Activated T-cell treated with anti-CD3 and anti-CD28 coated beads, Interleukin-2, amount 50 U/mL, for 24 hours (primary cell): Measurements from ENCODE around the gene SH3BP2.

Experiments
- DNase-seq: peaks from one replicate; pipeline ENCODE4 v3.0.0-alpha.2; 2020
- H3K27ac Mint-ChIP-seq: 2 replicates; pipeline ENCODE4 v1.8.0; 2020; ENCODE audit warnings: mild to moderate bottlenecking, mixed read lengths
- H3K27me3 Mint-ChIP-seq: 2 replicates; pipeline ENCODE4 v1.8.0; 2020; ENCODE audit warnings: mixed read lengths
- H3K36me3 Mint-ChIP-seq: 2 replicates; pipeline ENCODE4 v1.8.0; 2020; ENCODE audit warnings: low read depth, mixed read lengths
- H3K4me1 Mint-ChIP-seq: 2 replicates; pipeline ENCODE4 v1.8.0; 2020; ENCODE audit warnings: low read depth, mixed read lengths
- H3K4me3 Mint-ChIP-seq: 2 replicates; pipeline ENCODE4 v1.8.0; 2020; ENCODE audit warnings: mild to moderate bottlenecking, moderate library complexity, mixed read lengths
- H3K9me3 Mint-ChIP-seq: 2 replicates; pipeline ENCODE4 v1.8.0; 2020; ENCODE audit warnings: mixed read lengths

Gene SH3BP2

GRCh38 chr4:2802618-2803531 is 10.0 kb downstream of the SH3BP2 start:
- H3K4me1 Mint-ChIP-seq: peaks cover 34% of the 10 kb centered on the region
- H3K27me3 Mint-ChIP-seq: no peaks in the 10 kb centered on the region
- no peaks in the 10 kb centered on the region for H3K9me3 Mint-ChIP-seq
- H3K4me3 Mint-ChIP-seq: no peak overlapping the region
- H3K27ac Mint-ChIP-seq: no peak overlapping the region
- no peak for DNase-seq
- H3K36me3 Mint-ChIP-seq: peaks cover 4% of the 10 kb centered on the region

DNA sequence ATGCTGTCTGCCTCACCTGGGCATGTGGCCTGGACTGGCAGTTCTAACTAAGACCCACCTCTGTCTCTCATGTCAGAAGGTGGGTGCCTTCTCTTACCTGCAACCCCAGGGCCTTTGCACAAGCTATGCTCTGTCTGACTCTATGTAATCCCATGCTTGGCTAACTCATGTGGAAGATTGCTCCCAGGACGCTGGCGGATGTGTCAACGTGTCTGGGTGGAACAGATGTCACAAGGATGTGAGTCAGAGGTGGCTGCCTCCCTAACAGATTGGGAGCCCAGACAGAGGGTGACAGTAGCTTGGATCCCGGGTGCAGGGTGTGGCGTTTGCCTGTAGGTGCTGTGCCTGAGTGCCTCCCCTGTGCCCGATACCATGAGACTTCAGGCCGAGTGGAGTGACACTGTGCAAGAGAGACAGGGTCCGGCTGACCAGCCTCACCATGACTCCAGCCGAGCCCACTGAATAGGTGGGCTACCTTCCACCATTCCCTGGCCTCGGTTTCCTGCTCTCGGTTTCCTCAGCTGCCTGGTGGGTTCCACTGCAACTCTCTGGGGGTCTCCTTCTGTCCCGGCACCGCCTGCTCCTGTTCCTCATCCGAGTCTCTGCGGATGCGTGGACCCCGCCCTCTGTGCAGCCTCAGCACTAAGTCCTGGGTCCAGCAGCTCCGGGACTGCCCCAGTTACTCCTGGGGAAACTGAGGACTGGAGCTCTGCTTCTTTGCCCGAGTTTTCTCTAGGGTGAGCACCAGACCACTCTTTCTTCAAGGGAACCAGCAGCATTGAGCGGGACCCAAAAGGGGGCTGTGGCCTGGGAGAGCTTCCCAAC is 11.0 kb downstream of the SH3BP2 start:
- no peak for DNase-seq
- peaks cover 25% of the 10 kb centered on the region for H3K4me1 Mint-ChIP-seq
- H3K27me3 Mint-ChIP-seq: no peaks in the 10 kb centered on the region
- no peak overlapping the region for H3K4me3 Mint-ChIP-seq
- H3K27ac Mint-ChIP-seq: no peak overlapping the region
- H3K9me3 Mint-ChIP-seq: no peaks in the 10 kb centered on the region
- peaks cover 1% of the 10 kb centered on the region for H3K36me3 Mint-ChIP-seq

- H3K4me3 Mint-ChIP-seq: no peak overlapping the region
- H3K36me3 Mint-ChIP-seq: peaks cover 1% of the 10 kb centered on the region
Observed at GRCh38 chr4:2804449-2804972, 11.6 kb downstream of the SH3BP2 start.

DNA sequence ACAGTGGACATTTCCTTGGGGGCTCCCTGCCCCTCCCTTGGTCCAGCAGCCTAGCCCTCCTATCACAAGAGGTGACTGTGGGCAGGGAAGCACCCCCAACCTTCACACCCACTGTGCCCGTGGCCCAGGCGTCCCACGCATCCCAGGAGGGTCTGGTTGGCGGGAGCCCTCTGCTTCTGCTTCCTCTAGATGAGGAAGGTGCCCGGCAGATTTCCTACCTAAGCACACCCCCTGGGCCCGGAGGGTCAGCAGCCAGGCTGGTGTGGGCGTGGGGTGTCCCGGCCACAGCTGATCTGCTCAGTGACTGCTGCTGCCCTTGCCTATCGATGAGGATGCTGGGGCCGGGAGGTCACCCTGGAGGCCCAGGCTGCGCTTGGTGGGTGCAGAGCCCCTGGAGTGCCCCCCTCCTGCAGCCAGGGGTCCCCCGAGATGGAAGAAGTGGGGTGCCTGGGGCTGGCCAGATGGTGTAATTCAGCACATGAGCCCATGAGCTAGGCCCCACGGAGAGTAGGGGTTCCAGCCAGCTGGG is 12.2 kb downstream of the SH3BP2 start:
- Mint-ChIP-seq H3K27me3 (no peaks in the 10 kb centered on the region), H3K4me3 (no peak overlapping the region), H3K27ac (no peak overlapping the region), H3K9me3 (no peaks in the 10 kb centered on the region), H3K36me3 (peaks cover 1% of the 10 kb centered on the region), H3K4me1 (peaks cover 14% of the 10 kb centered on the region)
- DNase-seq: no peak

More at GRCh38 chr4:2804449-2804972, 11.6 kb downstream of the SH3BP2 start:
- Mint-ChIP-seq H3K27ac (no peak overlapping the region), H3K9me3 (no peaks in the 10 kb centered on the region), H3K27me3 (no peaks in the 10 kb centered on the region), H3K4me1 (peaks cover 18% of the 10 kb centered on the region)
- DNase-seq: no peak

DNA sequence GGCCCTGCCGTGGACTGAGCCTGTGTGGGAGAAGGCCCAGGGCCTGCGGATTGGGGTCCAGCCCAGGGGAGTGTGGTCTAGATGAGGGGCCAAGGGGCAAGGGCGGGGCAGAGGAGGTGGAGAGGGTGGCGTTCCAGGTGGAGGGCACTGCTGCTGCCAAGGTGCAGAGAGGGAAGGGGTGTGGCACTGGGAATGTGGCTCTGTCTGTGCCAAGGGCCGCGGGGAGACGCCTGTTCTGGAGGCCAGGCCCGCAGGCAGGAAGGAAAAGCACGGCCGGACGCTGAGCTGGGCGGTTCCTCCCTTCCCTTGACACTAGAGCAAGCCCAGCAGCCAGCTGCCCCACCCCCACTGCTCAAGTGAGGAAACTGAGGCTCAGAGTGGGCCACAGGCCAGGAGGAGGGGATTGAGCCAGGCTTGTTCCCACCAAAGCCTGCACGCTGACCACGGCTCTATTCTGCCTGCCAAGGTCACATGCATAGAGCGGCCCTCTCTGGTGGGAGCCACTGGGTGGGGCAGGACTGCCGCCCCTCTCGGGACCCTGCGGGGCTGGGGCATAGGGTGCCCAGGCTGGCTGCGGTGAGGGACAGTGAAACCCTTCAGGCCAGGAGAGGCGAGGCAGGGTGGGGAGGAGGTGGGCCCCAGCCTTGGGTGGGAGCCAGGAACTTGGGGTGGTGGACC is 13.0 kb downstream of the SH3BP2 start:
- peaks cover 8% of the 10 kb centered on the region for H3K4me1 Mint-ChIP-seq

GRCh38 chr4:2806390-2807355 is 13.8 kb downstream of the SH3BP2 start:
- H3K4me1 Mint-ChIP-seq: peaks cover 4% of the 10 kb centered on the region
- DNase-seq: no peak
- H3K9me3 Mint-ChIP-seq: no peaks in the 10 kb centered on the region
- H3K27me3 Mint-ChIP-seq: no peaks in the 10 kb centered on the region
- no peak overlapping the region for H3K27ac Mint-ChIP-seq
- no peak overlapping the region for H3K4me3 Mint-ChIP-seq
- H3K36me3 Mint-ChIP-seq: peaks cover 2% of the 10 kb centered on the region

More for the DNA sequence above, 13.0 kb downstream of the SH3BP2 start:
- DNase-seq: no peak
- peaks cover 1% of the 10 kb centered on the region for H3K36me3 Mint-ChIP-seq
- no peak overlapping the region for H3K27ac Mint-ChIP-seq
- H3K9me3 Mint-ChIP-seq: no peaks in the 10 kb centered on the region
- no peak overlapping the region for H3K4me3 Mint-ChIP-seq
- H3K27me3 Mint-ChIP-seq: no peaks in the 10 kb centered on the region

- peaks cover 8% of the 10 kb centered on the region for H3K4me1 Mint-ChIP-seq
- H3K4me3 Mint-ChIP-seq: no peak overlapping the region
- H3K27me3 Mint-ChIP-seq: no peaks in the 10 kb centered on the region
- peaks cover 8% of the 10 kb centered on the region for H3K36me3 Mint-ChIP-seq
- no peaks in the 10 kb centered on the region for H3K9me3 Mint-ChIP-seq
- peak overlapping the region; percentile 2 for H3K27ac Mint-ChIP-seq
- no peak for DNase-seq
Observed at GRCh38 chr4:2807571-2807970, 14.7 kb downstream of the SH3BP2 start.

GRCh38 chr4:2808001-2808400 is 15.1 kb downstream of the SH3BP2 start:
- Mint-ChIP-seq H3K27ac (no peak overlapping the region), H3K9me3 (no peaks in the 10 kb centered on the region), H3K36me3 (peaks cover 12% of the 10 kb centered on the region), H3K27me3 (no peaks in the 10 kb centered on the region), H3K4me1 (peaks cover 12% of the 10 kb centered on the region), H3K4me3 (no peak overlapping the region)
- DNase-seq: no peak

DNA sequence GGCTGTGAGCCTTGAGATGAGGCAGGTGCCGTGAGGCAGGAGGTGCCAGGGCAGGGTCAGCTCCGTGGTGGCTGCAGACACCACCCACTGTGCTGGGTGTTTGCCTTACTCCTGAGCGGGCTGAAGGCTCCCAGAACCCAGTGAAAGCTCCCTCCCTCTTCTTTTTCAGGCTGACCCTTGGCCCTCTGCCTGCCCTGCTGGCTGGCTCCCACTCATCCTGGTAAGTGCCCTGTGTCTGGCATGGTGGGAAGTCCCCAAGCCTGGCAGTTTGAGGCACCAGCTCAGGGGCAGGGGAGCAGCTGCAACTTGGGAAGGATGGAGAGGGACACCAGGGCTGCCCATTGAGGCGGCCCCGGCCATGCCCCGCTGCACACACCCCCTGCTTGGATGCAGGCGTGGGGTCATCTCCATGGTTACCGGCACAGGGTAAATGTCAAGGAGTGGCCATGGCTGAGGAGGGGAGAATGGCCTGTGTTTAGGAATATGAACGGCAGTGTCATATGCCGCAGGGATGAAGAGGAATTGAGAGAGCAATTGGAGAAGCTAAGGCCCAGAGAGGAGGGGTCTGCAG is 16.8 kb downstream of the SH3BP2 start:
- no peak for DNase-seq
- Mint-ChIP-seq H3K27ac (peak overlapping the region; percentile 23), H3K27me3 (no peaks in the 10 kb centered on the region), H3K4me1 (peaks cover 29% of the 10 kb centered on the region), H3K9me3 (no peaks in the 10 kb centered on the region), H3K36me3 (peaks cover 29% of the 10 kb centered on the region), H3K4me3 (no peak overlapping the region)

GRCh38 chr4:2810388-2810787 is 17.5 kb downstream of the SH3BP2 start:
- Mint-ChIP-seq H3K4me1 (peaks cover 36% of the 10 kb centered on the region), H3K27ac (peak overlapping the region; percentile 99), H3K4me3 (no peak overlapping the region), H3K36me3 (peaks cover 36% of the 10 kb centered on the region), H3K9me3 (no peaks in the 10 kb centered on the region), H3K27me3 (no peaks in the 10 kb centered on the region)
- DNase-seq: no peak

DNA sequence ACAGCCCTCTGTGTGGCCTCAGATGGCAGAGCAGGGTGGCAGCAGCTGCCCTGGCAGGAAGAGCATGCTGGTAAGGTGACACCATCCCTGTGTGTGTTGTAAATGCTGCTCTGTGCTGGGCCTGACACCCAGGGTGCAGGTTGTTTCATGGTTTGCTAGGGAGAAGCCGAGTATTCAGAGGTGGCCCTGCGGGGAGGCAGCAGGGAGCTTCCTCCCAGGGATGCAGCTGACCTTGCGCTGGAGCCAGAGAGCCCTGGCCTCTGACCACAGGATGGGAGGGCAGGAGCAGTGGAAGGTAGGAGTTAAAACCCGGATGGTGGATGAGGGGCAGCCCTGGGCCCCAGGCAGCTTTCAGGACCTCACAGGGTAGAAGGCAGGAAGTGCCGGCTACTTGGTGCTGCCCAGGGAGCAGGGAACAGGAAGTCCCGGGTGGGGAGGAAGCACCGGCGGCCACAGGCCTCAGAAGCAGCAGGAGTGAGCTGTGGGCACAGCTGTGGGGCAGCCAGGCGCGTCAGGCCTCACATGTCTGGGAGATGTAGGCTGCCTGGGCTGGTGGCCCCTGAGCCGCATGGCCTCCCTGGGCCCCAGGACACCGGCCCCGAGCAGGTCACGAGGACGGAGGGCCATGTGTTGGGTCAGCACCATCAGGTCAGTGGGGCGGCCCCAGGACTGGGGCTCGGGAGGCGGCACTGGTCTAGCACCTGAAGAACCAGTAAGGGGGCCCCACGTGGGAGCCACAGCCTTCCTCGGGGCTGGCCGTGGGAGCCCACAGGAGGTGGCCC is 19.1 kb downstream of the SH3BP2 start:
- peaks cover 51% of the 10 kb centered on the region for H3K36me3 Mint-ChIP-seq
- DNase-seq: peak; percentile 78
- peaks cover 49% of the 10 kb centered on the region for H3K4me1 Mint-ChIP-seq
- H3K27ac Mint-ChIP-seq: peak overlapping the region; percentile 99
- H3K9me3 Mint-ChIP-seq: peaks cover 2% of the 10 kb centered on the region
- no peaks in the 10 kb centered on the region for H3K27me3 Mint-ChIP-seq
- H3K4me3 Mint-ChIP-seq: peak overlapping the region; percentile 94

DNA sequence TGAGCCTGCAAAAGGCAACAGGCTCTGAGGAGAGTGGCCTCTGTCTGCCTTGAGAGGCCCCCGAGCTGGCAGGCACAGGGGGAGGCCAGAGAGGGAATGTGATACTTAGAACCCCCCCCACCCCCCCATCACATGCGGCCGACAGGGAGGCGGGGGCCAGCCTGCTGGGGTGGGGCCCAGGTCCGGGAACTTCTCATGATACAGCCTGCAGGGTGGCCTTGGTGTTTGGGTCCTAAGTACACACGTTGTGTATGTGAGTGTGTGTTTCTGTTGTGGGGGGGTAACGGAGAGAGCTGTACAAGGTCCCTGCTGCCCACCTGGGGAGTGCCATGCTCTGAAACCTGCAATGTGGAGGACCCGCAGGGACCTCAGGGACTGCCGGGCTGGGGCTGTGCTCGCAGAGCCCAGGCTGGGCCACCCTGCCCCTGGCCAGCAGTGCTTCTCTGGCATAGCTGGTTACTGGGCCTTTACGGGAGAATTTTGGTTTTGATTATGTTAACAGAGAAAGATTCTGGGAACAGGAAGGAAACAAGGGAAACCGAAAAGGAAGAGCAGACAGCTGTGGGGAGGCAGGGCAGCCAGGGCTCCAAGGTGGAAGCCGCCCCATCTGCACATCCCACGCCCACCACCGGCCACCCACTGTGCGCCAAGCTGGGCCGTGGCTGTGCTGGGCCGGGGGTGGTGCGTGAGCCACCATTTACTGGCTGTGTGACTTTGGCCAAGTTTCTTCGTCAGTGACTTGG is 19.9 kb downstream of the SH3BP2 start:
- DNase-seq: peak; percentile 70
- Mint-ChIP-seq H3K27ac (peak overlapping the region; percentile 99), H3K9me3 (peaks cover 2% of the 10 kb centered on the region), H3K4me1 (peaks cover 57% of the 10 kb centered on the region), H3K36me3 (peaks cover 51% of the 10 kb centered on the region), H3K27me3 (no peaks in the 10 kb centered on the region), H3K4me3 (peak overlapping the region; percentile 94)
